ENCODE data around the gene PODNL1. TPM values are rescaled to one million over a fixed set of nuclear protein-coding genes. Genes with fewer than 3 reads are reported as not detected.

The PODNL1 gene
- total and polyA plus RNA-seq, 10 of the 15 experiments (the other 5 are each of a cell fraction or from before 2014, with no cell fraction given) = 0.04 to 0.44 TPM; not detected in 8

GRCh38 chr19:13937479-13938300 is 527 bp downstream of the PODNL1 start:
- Histone ChIP-seq H3K36me3 (ENCODE audit: control insufficient read depth in 2 of 2, insufficient read depth in 2 of 2, low read length in 1 of 2) (no peaks in the 10 kb centered on the region), H3K4me2 (ENCODE audit: control insufficient read depth, insufficient read depth) (no peak overlapping the region), H3K9ac (ENCODE audit: control insufficient read depth, insufficient read depth, low read length) (no peak overlapping the region), H3K27me3 (replicated peaks in 1 of 2; ENCODE audit: control insufficient read depth in 2 of 2, insufficient read depth in 2 of 2, low read length in 1 of 2) (no peaks in the 10 kb centered on the region; a peak in 1 of 4 replicates), H3K4me1 (ENCODE audit: control insufficient read depth, insufficient read depth, low read length) (no peaks in the 10 kb centered on the region), H3K9me3 (replicated peaks; ENCODE audit: control insufficient read depth, insufficient read depth, low read length) (peaks cover 2% of the 10 kb centered on the region; the same call in 1 of the 3 replicates), H3K4me3 (no peak overlapping the region), H3K79me2 (ENCODE audit: control insufficient read depth, insufficient read depth, low read length) (no peaks in the 10 kb centered on the region), H4K20me1 (ENCODE audit: control insufficient read depth, insufficient read depth) (no peaks in the 10 kb centered on the region), H2AFZ (ENCODE audit: control insufficient read depth, low read depth, low read length) (no peak overlapping the region), H3K27ac (ENCODE audit: control insufficient read depth, insufficient read depth) (no peak overlapping the region)
- POLR2A ChIA-PET = no interaction called here
- FAIRE-seq = no peak
- RAD21 ChIA-PET (ENCODE audit: unreplicated experiment) = no interaction called here
- 30% methylated on average over 28 of the region's 29 CpGs for WGBS (ENCODE audit: insufficient coverage, insufficient replicate concordance, low lambda C conversion rate, missing lambda C conversion rate)
- CTCF ChIA-PET = no interaction called here
- DNase-seq (ENCODE audit: low read depth, low spot score) = no peak
- SMC1A ChIA-PET (ENCODE audit: uncharacterized antibody, unreplicated experiment) = interaction anchor here (1.7 kb wide), 1 partner anchor 12 kb away, joined by 3 read pairs; no protein-coding TSS in a partner anchor
- in situ Hi-C loops (cut with MboI) (no loop called here), intact Hi-C loops (cut with micrococcal nuclease; ENCODE audit: unreplicated experiment) (no loop called here)
- ATAC-seq = no peak
- BruUV-seq (replicated peaks) = no TSS peak
- TF ChIP-seq SRF (IDR thresholded peaks at IDR 0.05; ENCODE audit: low read depth in 2 of 2, low read length in 2 of 2) = no peak
- no peak for TF ChIP-seq ZNF274 (IDR thresholded peaks at IDR 0.05; ENCODE audit: insufficient read depth, insufficient read length)
- TF ChIP-seq BCL3 (IDR thresholded peaks at IDR 0.05; ENCODE audit: borderline replicate concordance, insufficient read depth, low read depth, low read length, poor library complexity, severe bottlenecking) = no peak
- TF ChIP-seq HCFC1 (IDR thresholded peaks at IDR 0.05; ENCODE audit: low read length) = no peak
- TF ChIP-seq TAF1 (IDR thresholded peaks at IDR 0.05; ENCODE audit: borderline replicate concordance, low read depth, low read length) = no peak
- no peak for TF ChIP-seq PKNOX1 (IDR thresholded peaks at IDR 0.05)
- no peak for TF ChIP-seq RBBP5 (conservative IDR thresholded peaks at IDR 0.05)
- no peak for TF ChIP-seq CTCF (IDR thresholded peaks at IDR 0.05 in 2 of 3, conservative IDR thresholded peaks at IDR 0.05 in 1 of 3; ENCODE audit: control insufficient read depth in 2 of 3, extremely low read depth in 1 of 3, insufficient read depth in 1 of 3, low read depth in 3 of 3, low read length in 3 of 3)
- no peak for TF ChIP-seq USF2 (IDR thresholded peaks at IDR 0.05; ENCODE audit: borderline replicate concordance, low read depth, low read length)
- no peak for TF ChIP-seq PAX5 (IDR thresholded peaks at IDR 0.05; ENCODE audit: borderline replicate concordance, low read depth, low read length)
- no peak for TF ChIP-seq USF1 (IDR thresholded peaks at IDR 0.05; ENCODE audit: borderline replicate concordance, extremely low read length, insufficient read depth, low read depth, low read length)
- TF ChIP-seq KDM1A (IDR thresholded peaks at IDR 0.05; ENCODE audit: borderline replicate concordance) = no peak
- TF ChIP-seq NR2C2 (IDR thresholded peaks at IDR 0.05; ENCODE audit: borderline replicate concordance, control insufficient read depth, insufficient read length, low read depth) = no peak
- no peak for TF ChIP-seq FOXM1 (IDR thresholded peaks at IDR 0.05; ENCODE audit: low read depth, low read length)
